Naive thymus-derived CD8-positive, alpha-beta T cell (primary cell): Measurements from ENCODE around the gene NEK7. TPM values are rescaled to one million over a fixed set of nuclear protein-coding genes. Genes with fewer than 3 reads are reported as not detected.

Experiments
- ATAC-seq, 2 donors: fragments of 150-1000 bp; cut with Tn5 transposase in 1 of 2; sonication (Bioruptor Pico), chemical (Tn5 transposase) in 1 of 2; 1 replicate in 1 of 2; 2 replicates in 1 of 2; pipeline ENCODE4 v1.10.0; 2021; ENCODE audit warnings: mild to moderate bottlenecking in 2 of 2, moderate library complexity in 2 of 2
- POLR2A ChIA-PET: fragments of 350-600 bp; sonication (Branson Sonifier 250); formaldehyde crosslinking; loops from one replicate; lab custom pipeline; 2021; ENCODE audit warnings: antibody characterized with exemption; lab: Charles Lee
- DNase-seq, 10 donors: peaks; one replicate each; pipeline versions ENCODE4 v3.0.0 to v3.0.0-alpha.2; 2020 to 2022
- H3K27ac Mint-ChIP-seq, 10 donors: one replicate each; pipeline ENCODE4 v1.8.0; 2020 to 2022; ENCODE audit warnings: mild to moderate bottlenecking in 10 of 10, mixed read lengths in 10 of 10, moderate library complexity in 4 of 10, inconsistent platforms in 1 of 10
- H3K27me3 Mint-ChIP-seq, 5 donors: one replicate each; pipeline ENCODE4 v1.8.0; 2021 to 2022; ENCODE audit warnings: mixed read lengths in 5 of 5
- H3K36me3 Mint-ChIP-seq, 3 donors: one replicate each; pipeline ENCODE4 v1.8.0; 2020 to 2022; ENCODE audit warnings: mixed read lengths in 3 of 3, mild to moderate bottlenecking in 2 of 3, inconsistent platforms in 1 of 3
- H3K4me1 Mint-ChIP-seq, 4 donors: one replicate each; pipeline ENCODE4 v1.8.0; 2021 to 2022; ENCODE audit warnings: mixed read lengths in 4 of 4
- H3K4me3 Mint-ChIP-seq, 10 donors: one replicate each; pipeline ENCODE4 v1.8.0; 2020 to 2022; ENCODE audit warnings: mild to moderate bottlenecking in 10 of 10, mixed read lengths in 10 of 10, moderate library complexity in 6 of 10, inconsistent platforms in 1 of 10
- H3K9me3 Mint-ChIP-seq, 9 donors: one replicate each; pipeline ENCODE4 v1.8.0; 2020 to 2022; ENCODE audit warnings: mixed read lengths in 9 of 9, mild to moderate bottlenecking in 3 of 9, inconsistent platforms in 1 of 9, moderate library complexity in 1 of 9
- polyA plus RNA-seq, 3 donors: library from polyadenylated mRNA; unstranded; fragments of 300-500 nt; fragmentation: Illumina TruSeq; gene quantifications; one replicate each; pipeline ENCODE4 v1.2.3, GENCODE V29; 2021
- total RNA-seq, 8 experiments: library from RNA in 2 of 8; stranded (reverse) in 2 of 8; gene quantifications; one replicate each; pipeline ENCODE4 v1.2.3 and lab custom pipeline; 2021 to 2026

NEK7 gene
- total and polyA plus RNA-seq, 5 experiments from 2014 or later, result 21.6 to 58.2 (median 44.5) TPM

GRCh38 chr1:198280080-198280479 is 123.3 kb downstream of the NEK7 start:
- no peak for ATAC-seq
- Mint-ChIP-seq H3K4me3 (no peak overlapping the region), H3K27me3 (no peaks in the 10 kb centered on the region), H3K9me3 (no peaks in the 10 kb centered on the region), H3K36me3 (peaks cover 5 to 37% (median 20%) of the 10 kb centered on the region in 3 donors), H3K27ac (no peak overlapping the region), H3K4me1 (peaks cover 6 to 17% (median 12%) of the 10 kb centered on the region in 4 donors)
- no peak for DNase-seq
- POLR2A ChIA-PET, result no interaction called here

- POLR2A ChIA-PET, result no interaction called here
- Mint-ChIP-seq H3K9me3 (no peaks in the 10 kb centered on the region), H3K36me3 (peaks cover 6 to 52% (median 24%) of the 10 kb centered on the region in 3 donors), H3K4me3 (no peak overlapping the region), H3K27ac (peak overlapping the region in 1 of 10 donors; percentile 13), H3K27me3 (no peaks in the 10 kb centered on the region), H3K4me1 (peaks cover 8 to 17% (median 12%) of the 10 kb centered on the region in 4 donors)
- ATAC-seq (no peak), DNase-seq (no peak)
These were observed 125.1 kb downstream of the NEK7 start for GRCh38 chr1:198281911-198282310.

GRCh38 chr1:198283222-198283621 is 126.4 kb downstream of the NEK7 start:
- POLR2A ChIA-PET, result no interaction called here
- H3K4me1 Mint-ChIP-seq, result peaks cover 8 to 23% (median 15%) of the 10 kb centered on the region in 4 donors
- ATAC-seq (no peak), DNase-seq (no peak)
- no peak overlapping the region for H3K27ac Mint-ChIP-seq
- no peaks in the 10 kb centered on the region for H3K27me3 Mint-ChIP-seq
- no peak overlapping the region for H3K4me3 Mint-ChIP-seq
- no peaks in the 10 kb centered on the region for H3K9me3 Mint-ChIP-seq
- peaks cover 6 to 63% (median 27%) of the 10 kb centered on the region in 3 donors for H3K36me3 Mint-ChIP-seq

- no peaks in the 10 kb centered on the region for H3K27me3 Mint-ChIP-seq
- DNase-seq (no peak), ATAC-seq (no peak)
- no peaks in the 10 kb centered on the region for H3K9me3 Mint-ChIP-seq
- H3K36me3 Mint-ChIP-seq, result peaks cover 6 to 62% (median 17%) of the 10 kb centered on the region in 3 donors
- peaks cover 9 to 30% (median 17%) of the 10 kb centered on the region in 4 donors for H3K4me1 Mint-ChIP-seq
- peak overlapping the region in 2 of 10 donors; percentile 55 to 68 for H3K27ac Mint-ChIP-seq
- no peak overlapping the region for H3K4me3 Mint-ChIP-seq
- POLR2A ChIA-PET, result interaction anchor here (1.0 kb wide), 1 partner anchor 13 kb away, joined by 4 read pairs; no protein-coding TSS in a partner anchor
These were observed 131.1 kb downstream of the NEK7 start for GRCh38 chr1:198287916-198288315.

- Mint-ChIP-seq H3K36me3 (peaks cover under 1 to 64% (median 12%) of the 10 kb centered on the region in 3 donors), H3K4me3 (no peak overlapping the region), H3K9me3 (no peaks in the 10 kb centered on the region), H3K27ac (peak overlapping the region in 4 of 10 donors; percentile 12 to 76 (median 40)), H3K4me1 (peaks cover 9 to 25% (median 15%) of the 10 kb centered on the region in 4 donors), H3K27me3 (no peaks in the 10 kb centered on the region)
- no peak for ATAC-seq
- DNase-seq, result no peak
- POLR2A ChIA-PET, result no interaction called here
These were observed 133.4 kb downstream of the NEK7 start for GRCh38 chr1:198290089-198290683.

- ATAC-seq (no peak), DNase-seq (no peak)
- H3K9me3 Mint-ChIP-seq, result no peaks in the 10 kb centered on the region
- peaks cover 0 to 67% (median 14%) of the 10 kb centered on the region in 3 donors for H3K36me3 Mint-ChIP-seq
- POLR2A ChIA-PET, result interaction anchor here (0.6 kb wide), 1 partner anchor 135 kb away, joined by 3 read pairs; no protein-coding TSS in a partner anchor
- peak overlapping the region in 4 of 10 donors; percentile 5 to 28 (median 13) for H3K27ac Mint-ChIP-seq
- H3K27me3 Mint-ChIP-seq, result no peaks in the 10 kb centered on the region
- H3K4me1 Mint-ChIP-seq, result peaks cover 9 to 27% (median 15%) of the 10 kb centered on the region in 4 donors
- H3K4me3 Mint-ChIP-seq, result no peak overlapping the region
These were observed 134.2 kb downstream of the NEK7 start for GRCh38 chr1:198291036-198291435.

- DNase-seq, result no peak
- no peak overlapping the region for H3K27ac Mint-ChIP-seq
- H3K4me3 Mint-ChIP-seq, result no peak overlapping the region
- H3K4me1 Mint-ChIP-seq, result peaks cover 6 to 27% (median 15%) of the 10 kb centered on the region in 4 donors
- POLR2A ChIA-PET, result no interaction called here
- no peak for ATAC-seq
- H3K27me3 Mint-ChIP-seq, result no peaks in the 10 kb centered on the region
- H3K9me3 Mint-ChIP-seq, result no peaks in the 10 kb centered on the region
- peaks cover 0 to 65% (median 13%) of the 10 kb centered on the region in 3 donors for H3K36me3 Mint-ChIP-seq
These were observed 135.1 kb downstream of the NEK7 start for GRCh38 chr1:198291924-198292323.

- H3K27ac Mint-ChIP-seq, result no peak overlapping the region
- H3K9me3 Mint-ChIP-seq, result no peaks in the 10 kb centered on the region
- ATAC-seq, result no peak
- peaks cover 7 to 12% (median 10%) of the 10 kb centered on the region in 4 donors for H3K4me1 Mint-ChIP-seq
- no peak for DNase-seq
- H3K36me3 Mint-ChIP-seq, result peaks cover 0 to 61% (median 28%) of the 10 kb centered on the region in 3 donors
- H3K4me3 Mint-ChIP-seq, result no peak overlapping the region
- H3K27me3 Mint-ChIP-seq, result no peaks in the 10 kb centered on the region
- POLR2A ChIA-PET, result no interaction called here
These were observed 138.4 kb downstream of the NEK7 start for GRCh38 chr1:198295225-198295624.

GRCh38 chr1:198295971-198296370 is 139.2 kb downstream of the NEK7 start:
- Mint-ChIP-seq H3K27me3 (no peaks in the 10 kb centered on the region), H3K4me3 (no peak overlapping the region), H3K36me3 (peaks cover 3 to 62% (median 34%) of the 10 kb centered on the region in 3 donors), H3K9me3 (no peaks in the 10 kb centered on the region), H3K27ac (peak overlapping the region in 1 of 10 donors; percentile 40), H3K4me1 (peaks cover 6 to 10% (median 8%) of the 10 kb centered on the region in 4 donors)
- ATAC-seq (no peak), DNase-seq (no peak)
- POLR2A ChIA-PET, result no interaction called here

GRCh38 chr1:198297281-198297680 is 140.5 kb downstream of the NEK7 start:
- H3K4me3 Mint-ChIP-seq, result no peak overlapping the region
- POLR2A ChIA-PET, result no interaction called here

GRCh38 chr1:198298640-198299039 is 141.8 kb downstream of the NEK7 start:
- H3K36me3 Mint-ChIP-seq, result peaks cover 3 to 65% (median 31%) of the 10 kb centered on the region in 3 donors
- DNase-seq, result no peak
- POLR2A ChIA-PET, result no interaction called here

More at GRCh38 chr1:198297281-198297680, 140.5 kb downstream of the NEK7 start:
- no peaks in the 10 kb centered on the region for H3K27me3 Mint-ChIP-seq
- peaks cover 0 to 5% (median 2%) of the 10 kb centered on the region in 4 donors for H3K4me1 Mint-ChIP-seq
- no peak for DNase-seq
- ATAC-seq, result no peak
- no peak overlapping the region for H3K27ac Mint-ChIP-seq
- H3K36me3 Mint-ChIP-seq, result peaks cover 3 to 67% (median 34%) of the 10 kb centered on the region in 3 donors
- no peaks in the 10 kb centered on the region for H3K9me3 Mint-ChIP-seq

GRCh38 chr1:198300451-198300850 is 143.7 kb downstream of the NEK7 start:
- Mint-ChIP-seq H3K36me3 (peaks cover 3 to 54% (median 31%) of the 10 kb centered on the region in 3 donors), H3K27me3 (no peaks in the 10 kb centered on the region), H3K9me3 (no peaks in the 10 kb centered on the region), H3K4me3 (no peak overlapping the region), H3K4me1 (peaks cover 0 to 8% (median under 1%) of the 10 kb centered on the region in 4 donors), H3K27ac (peak overlapping the region in 2 of 10 donors; percentile 11 to 69)
- DNase-seq (no peak), ATAC-seq (no peak)
- POLR2A ChIA-PET, result interaction anchor here (1.5 kb wide), 1 partner anchor 13 kb away, joined by 4 read pairs; no protein-coding TSS in a partner anchor

More at GRCh38 chr1:198298640-198299039, 141.8 kb downstream of the NEK7 start:
- Mint-ChIP-seq H3K9me3 (no peaks in the 10 kb centered on the region), H3K27me3 (no peaks in the 10 kb centered on the region), H3K4me3 (no peak overlapping the region), H3K4me1 (peaks cover 0 to 5% (median under 1%) of the 10 kb centered on the region in 4 donors), H3K27ac (peak overlapping the region in 3 of 10 donors; percentile 14 to 47 (median 38))
- no peak for ATAC-seq

- Mint-ChIP-seq H3K27ac (no peak overlapping the region), H3K4me3 (no peak overlapping the region), H3K36me3 (peaks cover 15 to 46% (median 38%) of the 10 kb centered on the region in 3 donors), H3K4me1 (peaks cover 0 to 8% (median 0%) of the 10 kb centered on the region in 4 donors), H3K27me3 (no peaks in the 10 kb centered on the region), H3K9me3 (peaks cover 0 to 11% (median 2%) of the 10 kb centered on the region in 9 donors)
- POLR2A ChIA-PET, result no interaction called here
- no peak for DNase-seq
- no peak for ATAC-seq
These were observed 147.6 kb downstream of the NEK7 start for GRCh38 chr1:198304431-198304830.
